PC-3 (cell line): ENCODE results near the gene ATM. TPM values are rescaled to one million over a fixed set of nuclear protein-coding genes. Genes with fewer than 3 reads are reported as not detected.

ENCODE experiments used
- ATAC-seq: fragments of 200-7000 bp; cut with Tn5 transposase; 2 replicates; pipeline ENCODE4 v1.9.1; 2020; ENCODE audit warnings: mild to moderate bottlenecking, moderate library complexity
- BruUV-seq: library from RNA; stranded (reverse); fragments of 400-500 nt; replicated peaks from 2 replicates; lab custom pipeline; 2021; lab: Mats Ljungman, UMichigan
- CTCF ChIA-PET: fragments of 300-600 bp; sonication (Branson Sonifier 250); formaldehyde crosslinking; loops from one replicate; lab custom pipeline; 2022; ENCODE audit warnings: antibody characterized with exemption; lab: Charles Lee
- POLR2A ChIA-PET: fragments of 300-600 bp; sonication (Branson Sonifier 250); formaldehyde crosslinking; loops from one replicate; lab custom pipeline; 2022; ENCODE audit warnings: antibody characterized with exemption; ENCODE audit not compliant: unreplicated experiment; lab: Charles Lee
- DNase-seq: peaks from one replicate; pipeline ENCODE4 v3.0.0-alpha.2; 2015
- H2AFZ ChIP-seq: fragments of 300-600 bp; sonication (generic); 2 replicates; pipeline ENCODE4 v1.6.0; 2016; ENCODE audit warnings: antibody characterized with exemption, low read length
- H3F3A ChIP-seq: fragments of 300-600 bp; sonication (generic); one replicate; pipeline ENCODE4 v1.6.0; 2017; ENCODE audit warnings: antibody characterized with exemption, low read length, control low read depth, mild to moderate bottlenecking; ENCODE audit not compliant: unreplicated experiment
- H3K27ac ChIP-seq: fragments of 300-600 bp; sonication (generic); 2 replicates; pipeline ENCODE4 v1.5.1; 2016; ENCODE audit warnings: mild to moderate bottlenecking, low read length
- H3K27me3 ChIP-seq: fragments of 300-600 bp; sonication (generic); 2 replicates; pipeline ENCODE4 v1.6.1; 2016; ENCODE audit warnings: low read length, mixed read lengths
- H3K36me3 ChIP-seq: fragments of 300-600 bp; sonication (generic); 2 replicates; pipeline ENCODE4 v1.6.1; 2016; ENCODE audit warnings: low read depth, mixed run types, low read length, mixed read lengths
- H3K4me1 ChIP-seq: fragments of 300-600 bp; sonication (generic); 2 replicates; pipeline ENCODE4 v1.5.1; 2016; ENCODE audit warnings: low read length; ENCODE audit not compliant: insufficient read depth
- H3K4me2 ChIP-seq: fragments of 300-600 bp; sonication (generic); 2 replicates; pipeline ENCODE4 v1.6.0; 2016; ENCODE audit warnings: low read length
- H3K4me3 ChIP-seq: fragments of 300-600 bp; sonication (generic); 2 replicates; pipeline ENCODE4 v1.5.1; 2016; ENCODE audit warnings: mild to moderate bottlenecking, low read length, mixed read lengths
- H3K79me2 ChIP-seq: fragments of 300-600 bp; sonication (generic); 2 replicates; pipeline ENCODE4 v1.6.1; 2017; ENCODE audit warnings: low read length, mixed read lengths
- H3K9ac ChIP-seq: fragments of 300-600 bp; sonication (generic); 2 replicates; pipeline ENCODE4 v1.6.0; 2016; ENCODE audit warnings: mild to moderate bottlenecking, low read length
- H3K9me2 ChIP-seq: fragments of 300-600 bp; sonication (generic); replicated peaks from 2 replicates; pipeline ENCODE4 v1.6.1; 2016; ENCODE audit warnings: mixed run types, low read length, mixed read lengths
- H3K9me3 ChIP-seq: fragments of 300-600 bp; sonication (generic); 2 replicates; pipeline ENCODE4 v1.6.1; 2016; ENCODE audit warnings: low read length, mixed read lengths
- H4K20me1 ChIP-seq: fragments of 300-600 bp; sonication (generic); 2 replicates; pipeline ENCODE4 v1.6.1; 2016; ENCODE audit warnings: low read length, mixed read lengths
- CTCF ChIP-seq: fragments of 300-600 bp; sonication (generic); conservative IDR thresholded peaks from 2 replicates; pipeline ENCODE4 v1.5.1; 2017; ENCODE audit warnings: antibody characterized with exemption, low read depth, mild to moderate bottlenecking, low read length
- EZH2 ChIP-seq: fragments of 300-600 bp; sonication (generic); IDR thresholded peaks from one replicate; pipeline ENCODE4 v1.6.1; 2017; ENCODE audit warnings: antibody characterized with exemption, mild to moderate bottlenecking, low read length; ENCODE audit not compliant: unreplicated experiment
- EZH2phosphoT487 ChIP-seq: fragments of 300-600 bp; sonication (generic); IDR thresholded peaks from 2 replicates; pipeline ENCODE4 v1.6.1; 2018; ENCODE audit warnings: mild to moderate bottlenecking, antibody characterized with exemption, low read length, borderline replicate concordance
- intact Hi-C: fragments of 100-400 bp; cut with micrococcal nuclease; formaldehyde crosslinking; loops from 2 replicates; pipeline ENCODE4 v1.9.0; 2023
- total RNA-seq: library from RNA; depleted of rRNA; stranded (reverse); fragments of >200 nt; gene quantifications from 2 replicates; pipeline ENCODE4 v1.2.3, GENCODE V29; 2014

ATM gene
- total RNA-seq, 1 experiment from 2014 or later: 55.3 TPM

GRCh38 chr11:108198833-108199232 is 24.0 kb upstream of the ATM start:
- POLR2A ChIA-PET: no interaction called here
- ATAC-seq (no peak), DNase-seq (no peak)
- H3K9ac ChIP-seq: no peak overlapping the region
- no peaks in the 10 kb centered on the region for H3K9me3 ChIP-seq
- H3K27me3 ChIP-seq: no peaks in the 10 kb centered on the region
- CTCF ChIA-PET: no interaction called here
- peaks cover 27% of the 10 kb centered on the region for H3K79me2 ChIP-seq
- H3K4me2 ChIP-seq: no peak overlapping the region
- H3K9me2 ChIP-seq: no peaks in the 10 kb centered on the region
- H4K20me1 ChIP-seq: no peaks in the 10 kb centered on the region
- no peak overlapping the region for H2AFZ ChIP-seq
- BruUV-seq: no TSS peak
- TF ChIP-seq EZH2 (no peak), CTCF (no peak), EZH2phosphoT487 (no peak)
- H3K27ac ChIP-seq: no peak overlapping the region
- no peaks in the 10 kb centered on the region for H3F3A ChIP-seq
- peaks cover 12% of the 10 kb centered on the region; the same call in 1 of the 2 replicates for H3K4me1 ChIP-seq
- intact Hi-C loops: no loop called here
- H3K36me3 ChIP-seq: peaks cover 17% of the 10 kb centered on the region
- no peak overlapping the region for H3K4me3 ChIP-seq

GRCh38 chr11:108199446-108200321 is 23.2 kb upstream of the ATM start:
- peaks cover 27% of the 10 kb centered on the region for H3K79me2 ChIP-seq
- H2AFZ ChIP-seq: no peak overlapping the region
- peak; percentile 53 for DNase-seq

More at GRCh38 chr11:108199446-108200321, 23.2 kb upstream of the ATM start:
- H3K4me1 ChIP-seq: peaks cover 12% of the 10 kb centered on the region; the same call in 1 of the 2 replicates
- no peaks in the 10 kb centered on the region for H3K9me3 ChIP-seq
- no peak overlapping the region for H3K4me3 ChIP-seq
- intact Hi-C loops: no loop called here
- BruUV-seq: no TSS peak
- no peaks in the 10 kb centered on the region for H3K27me3 ChIP-seq
- H3K27ac ChIP-seq: peak overlapping the region; percentile 26
- no peaks in the 10 kb centered on the region for H4K20me1 ChIP-seq
- ChIA-PET CTCF (no interaction called here), POLR2A (no interaction called here)
- no peak overlapping the region for H3K4me2 ChIP-seq
- no peak for ATAC-seq
- no peak overlapping the region for H3K9ac ChIP-seq
- H3F3A ChIP-seq: no peaks in the 10 kb centered on the region
- H3K36me3 ChIP-seq: peaks cover 25% of the 10 kb centered on the region
- no peak for TF ChIP-seq CTCF
- TF ChIP-seq EZH2phosphoT487: no peak
- TF ChIP-seq EZH2: no peak
- no peaks in the 10 kb centered on the region for H3K9me2 ChIP-seq
